DOHH2 (cell line): ENCODE results near the gene TMEM208.

Experiments used
- H3F3A ChIP-seq: fragments of 200-600 bp; sonication (generic), shearing (Covaris generic); 2 replicates; pipeline ENCODE4 v1.6.0; 2016; ENCODE audit warnings: antibody characterized with exemption, mild to moderate bottlenecking; ENCODE audit not compliant: control insufficient read depth, insufficient read depth
- H3K27ac ChIP-seq: fragments of 200-600 bp; sonication (generic); 2 replicates; pipeline ENCODE4 v1.5.1; 2014; ENCODE audit warnings: low read depth, mild to moderate bottlenecking, low read length, moderate library complexity
- H3K27me3 ChIP-seq: fragments of 200-600 bp; sonication (generic); 2 replicates; pipeline ENCODE4 v1.6.1; 2014; ENCODE audit warnings: mild to moderate bottlenecking, low read length, mixed read lengths; ENCODE audit not compliant: control insufficient read depth
- H3K36me3 ChIP-seq: fragments of 200-600 bp; sonication (generic); 2 replicates; pipeline ENCODE4 v1.6.1; 2014; ENCODE audit warnings: mild to moderate bottlenecking, low read length, moderate library complexity, mixed read lengths; ENCODE audit not compliant: control insufficient read depth
- H3K4me1 ChIP-seq: fragments of 200-600 bp; sonication (generic); 2 replicates; pipeline ENCODE4 v1.6.1; 2014; ENCODE audit warnings: mild to moderate bottlenecking, low read length, mixed read lengths; ENCODE audit not compliant: control insufficient read depth
- H3K4me2 ChIP-seq: fragments of 200-600 bp; sonication (generic); 2 replicates; pipeline ENCODE4 v1.6.0; 2014; ENCODE audit warnings: mild to moderate bottlenecking, low read length, moderate library complexity
- H3K4me3 ChIP-seq: fragments of 200-600 bp; sonication (generic); 2 replicates; pipeline ENCODE4 v1.5.1; 2014; ENCODE audit warnings: mild to moderate bottlenecking, low read length, mixed read lengths
- H3K79me2 ChIP-seq: fragments of 200-600 bp; sonication (generic); 2 replicates; pipeline ENCODE4 v1.6.1; 2014; ENCODE audit warnings: mild to moderate bottlenecking, low read length, mixed read lengths; ENCODE audit not compliant: control insufficient read depth
- H3K9me2 ChIP-seq: fragments of 200-600 bp; sonication (generic); replicated peaks from 2 replicates; pipeline ENCODE4 v1.6.1; 2014; ENCODE audit warnings: mild to moderate bottlenecking, low read length, mixed read lengths; ENCODE audit not compliant: control insufficient read depth
- H3K9me3 ChIP-seq: fragments of 200-600 bp; sonication (generic); 2 replicates; pipeline ENCODE4 v1.6.1; 2014; ENCODE audit warnings: antibody characterized with exemption, low read length, mixed read lengths; ENCODE audit not compliant: control insufficient read depth, insufficient read depth
- H4K20me1 ChIP-seq: fragments of 200-600 bp; sonication (generic); 2 replicates; pipeline ENCODE4 v1.6.0; 2014; ENCODE audit warnings: low read depth, mild to moderate bottlenecking, antibody characterized with exemption, low read length, moderate library complexity; ENCODE audit not compliant: control insufficient read depth, insufficient read depth
- EZH2phosphoT487 ChIP-seq: fragments of 200-600 bp; sonication (generic); IDR thresholded peaks from 2 replicates; pipeline ENCODE4 v1.6.1; 2017; ENCODE audit warnings: borderline replicate concordance, mild to moderate bottlenecking, antibody characterized with exemption, low read length, moderate library complexity, mixed read lengths
- TF ChIP-seq, protein P1 (sequence below): fragments of 200-600 bp; sonication (generic); IDR thresholded peaks from one replicate; pipeline ENCODE4 v1.5.1; 2014; ENCODE audit warnings: antibody characterized with exemption, mild to moderate bottlenecking, low read depth, low read length; ENCODE audit not compliant: poor library complexity, severe bottlenecking

The TMEM208 gene

GRCh38 chr16:67240506-67240905, 13.6 kb downstream of the TMEM208 start:
- H3F3A ChIP-seq = peaks cover 4% of the 10 kb centered on the region; the same call in 1 of the 2 replicates

DNA sequence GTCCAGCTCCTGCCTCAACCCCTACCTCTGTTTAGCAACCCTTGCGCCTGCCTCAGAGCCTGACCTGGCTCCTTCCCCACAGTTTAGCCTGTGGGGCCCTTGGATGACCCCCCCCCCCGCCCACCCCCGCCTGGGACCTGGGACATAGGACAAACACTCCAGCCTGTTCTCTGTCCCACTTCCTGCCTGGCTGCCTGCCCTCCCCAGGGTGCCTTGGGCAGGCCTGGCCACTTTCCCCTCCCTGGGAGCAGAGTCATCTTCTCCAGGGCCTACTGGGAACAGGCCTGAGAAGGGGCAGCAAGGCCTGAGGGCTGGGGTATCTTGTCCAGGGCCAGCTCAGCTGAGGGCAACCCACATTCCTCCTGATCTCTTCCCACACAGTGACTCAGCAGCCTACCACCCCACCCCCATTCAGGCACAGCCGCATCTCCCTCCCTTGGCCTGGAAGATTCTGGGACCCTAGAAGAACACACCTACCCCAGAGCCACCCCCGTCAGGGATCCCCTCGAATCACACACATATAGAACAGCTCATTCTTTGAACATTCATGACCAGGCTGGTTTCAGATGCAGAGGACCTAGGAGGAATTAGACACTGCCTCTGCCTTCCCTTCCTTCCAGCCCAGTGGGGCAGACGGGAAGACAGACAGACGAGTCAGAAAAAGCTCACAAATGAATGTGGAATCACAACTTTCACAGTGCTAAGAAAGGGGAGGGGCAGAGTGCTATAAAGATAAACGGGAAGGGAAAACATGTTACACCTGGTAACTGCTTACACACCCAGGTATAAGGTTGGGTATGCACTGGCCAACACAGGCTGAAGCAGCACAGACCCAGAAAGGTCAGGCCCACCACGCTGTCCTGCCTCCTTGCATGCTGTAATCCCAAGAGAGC, 14.3 kb downstream of the TMEM208 start:
- no peak for TF ChIP-seq EZH2phosphoT487
- TF ChIP-seq, protein P1, sequence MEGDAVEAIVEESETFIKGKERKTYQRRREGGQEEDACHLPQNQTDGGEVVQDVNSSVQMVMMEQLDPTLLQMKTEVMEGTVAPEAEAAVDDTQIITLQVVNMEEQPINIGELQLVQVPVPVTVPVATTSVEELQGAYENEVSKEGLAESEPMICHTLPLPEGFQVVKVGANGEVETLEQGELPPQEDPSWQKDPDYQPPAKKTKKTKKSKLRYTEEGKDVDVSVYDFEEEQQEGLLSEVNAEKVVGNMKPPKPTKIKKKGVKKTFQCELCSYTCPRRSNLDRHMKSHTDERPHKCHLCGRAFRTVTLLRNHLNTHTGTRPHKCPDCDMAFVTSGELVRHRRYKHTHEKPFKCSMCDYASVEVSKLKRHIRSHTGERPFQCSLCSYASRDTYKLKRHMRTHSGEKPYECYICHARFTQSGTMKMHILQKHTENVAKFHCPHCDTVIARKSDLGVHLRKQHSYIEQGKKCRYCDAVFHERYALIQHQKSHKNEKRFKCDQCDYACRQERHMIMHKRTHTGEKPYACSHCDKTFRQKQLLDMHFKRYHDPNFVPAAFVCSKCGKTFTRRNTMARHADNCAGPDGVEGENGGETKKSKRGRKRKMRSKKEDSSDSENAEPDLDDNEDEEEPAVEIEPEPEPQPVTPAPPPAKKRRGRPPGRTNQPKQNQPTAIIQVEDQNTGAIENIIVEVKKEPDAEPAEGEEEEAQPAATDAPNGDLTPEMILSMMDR = no peak
- H3K36me3 ChIP-seq = peaks cover 6% of the 10 kb centered on the region
- peaks cover 32% of the 10 kb centered on the region for H3K4me1 ChIP-seq
- H3K9me2 ChIP-seq = no peaks in the 10 kb centered on the region
- H3K9me3 ChIP-seq = no peaks in the 10 kb centered on the region
- no peak overlapping the region for H3K4me2 ChIP-seq
- H3K27ac ChIP-seq = no peak overlapping the region
- H3K79me2 ChIP-seq = peaks cover 8% of the 10 kb centered on the region
- H3F3A ChIP-seq = peaks cover 4% of the 10 kb centered on the region; the same call in 1 of the 2 replicates
- no peaks in the 10 kb centered on the region for H3K27me3 ChIP-seq
- no peak overlapping the region for H3K4me3 ChIP-seq
- H4K20me1 ChIP-seq = peaks cover 4% of the 10 kb centered on the region; the same call in 1 of the 2 replicates

More at GRCh38 chr16:67240506-67240905, 13.6 kb downstream of the TMEM208 start:
- Histone ChIP-seq H3K27ac (no peak overlapping the region), H3K4me2 (no peak overlapping the region), H3K4me3 (no peak overlapping the region), H3K9me2 (no peaks in the 10 kb centered on the region), H3K27me3 (no peaks in the 10 kb centered on the region), H3K4me1 (peaks cover 27% of the 10 kb centered on the region), H3K36me3 (peaks cover 12% of the 10 kb centered on the region), H4K20me1 (peaks cover 8% of the 10 kb centered on the region), H3K9me3 (no peaks in the 10 kb centered on the region), H3K79me2 (peaks cover 8% of the 10 kb centered on the region)
- TF ChIP-seq, protein P1 = no peak
- no peak for TF ChIP-seq EZH2phosphoT487

- H3K27me3 ChIP-seq = no peaks in the 10 kb centered on the region
- peaks cover under 1% of the 10 kb centered on the region; the same call in 1 of the 2 replicates for H3K36me3 ChIP-seq
- peaks cover 8% of the 10 kb centered on the region for H3K79me2 ChIP-seq
- peaks cover 7% of the 10 kb centered on the region for H3F3A ChIP-seq
- no peaks in the 10 kb centered on the region for H3K9me3 ChIP-seq
- no peak overlapping the region for H3K27ac ChIP-seq
- no peaks in the 10 kb centered on the region for H3K9me2 ChIP-seq
- no peak overlapping the region for H3K4me2 ChIP-seq
- peaks cover 29% of the 10 kb centered on the region for H3K4me1 ChIP-seq
- TF ChIP-seq, protein P1 = no peak
- no peak for TF ChIP-seq EZH2phosphoT487
- peaks cover 3% of the 10 kb centered on the region; the same call in 1 of the 2 replicates for H4K20me1 ChIP-seq
- no peak overlapping the region for H3K4me3 ChIP-seq
These were observed 15.3 kb downstream of the TMEM208 start for GRCh38 chr16:67242138-67242730.
